Measurements from ENCODE around the gene ICE2. TPM values are rescaled to one million over a fixed set of nuclear protein-coding genes. Genes with fewer than 3 reads are reported as not detected.
"Not testable (repeated sequence)": the region's sequence is repeated elsewhere in the genome, so short reads cannot be mapped to it uniquely, and the experiment has no call there.

Gene ICE2
- total RNA-seq, 1 donor from 2014 or later: 85.1 TPM

DNA sequence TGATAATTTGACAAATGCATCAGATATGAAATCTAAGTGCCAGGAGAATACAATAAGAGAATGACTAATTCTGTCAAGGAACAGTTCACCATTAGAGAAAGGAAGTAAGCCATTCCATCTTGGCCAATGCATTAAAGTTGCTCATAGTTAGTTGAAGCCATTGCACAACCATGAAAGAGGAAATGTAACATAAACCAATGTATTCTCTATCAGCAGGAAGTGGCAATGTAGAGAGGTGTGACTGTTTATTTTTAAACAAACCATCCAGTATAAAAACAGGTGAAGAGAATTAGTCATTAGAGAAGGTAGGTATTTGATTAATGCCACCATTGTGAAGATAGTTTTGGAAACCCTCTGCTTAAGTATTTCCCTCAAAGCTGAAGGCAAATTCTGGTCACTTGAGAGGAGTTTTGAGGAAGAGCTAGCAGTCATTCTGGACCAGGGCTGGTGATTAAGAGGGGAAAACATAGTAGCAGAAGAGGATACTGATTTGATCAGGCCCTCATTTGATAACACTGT is 70.4 kb downstream of the ICE2 start:
- Mint-ChIP-seq H3K4me3 (ENCODE audit: low read depth) (no peak overlapping the region), H3K4me1 (ENCODE audit: low read depth) (peaks cover 8% of the 10 kb centered on the region), H3K36me3 (ENCODE audit: insufficient read depth) (no peaks in the 10 kb centered on the region), H3K27ac (no peak overlapping the region), H3K9me3 (ENCODE audit: low read depth) (no peaks in the 10 kb centered on the region), H3K27me3 (no peaks in the 10 kb centered on the region)
- TF ChIP-seq, protein P1, sequence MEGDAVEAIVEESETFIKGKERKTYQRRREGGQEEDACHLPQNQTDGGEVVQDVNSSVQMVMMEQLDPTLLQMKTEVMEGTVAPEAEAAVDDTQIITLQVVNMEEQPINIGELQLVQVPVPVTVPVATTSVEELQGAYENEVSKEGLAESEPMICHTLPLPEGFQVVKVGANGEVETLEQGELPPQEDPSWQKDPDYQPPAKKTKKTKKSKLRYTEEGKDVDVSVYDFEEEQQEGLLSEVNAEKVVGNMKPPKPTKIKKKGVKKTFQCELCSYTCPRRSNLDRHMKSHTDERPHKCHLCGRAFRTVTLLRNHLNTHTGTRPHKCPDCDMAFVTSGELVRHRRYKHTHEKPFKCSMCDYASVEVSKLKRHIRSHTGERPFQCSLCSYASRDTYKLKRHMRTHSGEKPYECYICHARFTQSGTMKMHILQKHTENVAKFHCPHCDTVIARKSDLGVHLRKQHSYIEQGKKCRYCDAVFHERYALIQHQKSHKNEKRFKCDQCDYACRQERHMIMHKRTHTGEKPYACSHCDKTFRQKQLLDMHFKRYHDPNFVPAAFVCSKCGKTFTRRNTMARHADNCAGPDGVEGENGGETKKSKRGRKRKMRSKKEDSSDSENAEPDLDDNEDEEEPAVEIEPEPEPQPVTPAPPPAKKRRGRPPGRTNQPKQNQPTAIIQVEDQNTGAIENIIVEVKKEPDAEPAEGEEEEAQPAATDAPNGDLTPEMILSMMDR (IDR thresholded peaks at IDR 0.05; ENCODE audit: unreplicated experiment): no peak
- DNase-seq (ENCODE audit: low spot score, unreplicated experiment): no peak

DNA sequence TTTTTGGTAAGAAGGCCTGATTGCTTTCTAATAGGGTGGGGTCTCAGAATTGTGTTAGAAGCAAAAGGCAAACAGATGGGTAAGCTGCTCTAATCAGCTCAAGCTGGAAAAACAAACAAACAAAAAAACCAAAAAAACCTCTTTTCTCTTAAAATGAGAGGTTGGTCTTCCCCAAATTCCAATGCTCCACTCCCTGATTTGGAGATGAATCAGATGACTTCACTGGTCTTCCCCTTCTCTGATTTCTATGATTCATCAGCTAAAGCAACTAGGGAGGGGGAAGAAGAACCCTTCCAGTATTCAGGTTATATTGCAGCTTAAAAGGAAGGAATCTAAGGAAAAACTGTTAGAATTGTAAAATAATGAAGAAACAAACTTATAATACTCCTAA is 71.5 kb downstream of the ICE2 start:
- Mint-ChIP-seq H3K36me3 (ENCODE audit: insufficient read depth) (no peaks in the 10 kb centered on the region), H3K27me3 (no peaks in the 10 kb centered on the region), H3K4me1 (ENCODE audit: low read depth) (peaks cover 15% of the 10 kb centered on the region), H3K27ac (no peak overlapping the region), H3K4me3 (ENCODE audit: low read depth) (no peak overlapping the region), H3K9me3 (ENCODE audit: low read depth) (no peaks in the 10 kb centered on the region)
- TF ChIP-seq, protein P1 (IDR thresholded peaks at IDR 0.05; ENCODE audit: unreplicated experiment): no peak
- no peak for DNase-seq (ENCODE audit: low spot score, unreplicated experiment)

DNA sequence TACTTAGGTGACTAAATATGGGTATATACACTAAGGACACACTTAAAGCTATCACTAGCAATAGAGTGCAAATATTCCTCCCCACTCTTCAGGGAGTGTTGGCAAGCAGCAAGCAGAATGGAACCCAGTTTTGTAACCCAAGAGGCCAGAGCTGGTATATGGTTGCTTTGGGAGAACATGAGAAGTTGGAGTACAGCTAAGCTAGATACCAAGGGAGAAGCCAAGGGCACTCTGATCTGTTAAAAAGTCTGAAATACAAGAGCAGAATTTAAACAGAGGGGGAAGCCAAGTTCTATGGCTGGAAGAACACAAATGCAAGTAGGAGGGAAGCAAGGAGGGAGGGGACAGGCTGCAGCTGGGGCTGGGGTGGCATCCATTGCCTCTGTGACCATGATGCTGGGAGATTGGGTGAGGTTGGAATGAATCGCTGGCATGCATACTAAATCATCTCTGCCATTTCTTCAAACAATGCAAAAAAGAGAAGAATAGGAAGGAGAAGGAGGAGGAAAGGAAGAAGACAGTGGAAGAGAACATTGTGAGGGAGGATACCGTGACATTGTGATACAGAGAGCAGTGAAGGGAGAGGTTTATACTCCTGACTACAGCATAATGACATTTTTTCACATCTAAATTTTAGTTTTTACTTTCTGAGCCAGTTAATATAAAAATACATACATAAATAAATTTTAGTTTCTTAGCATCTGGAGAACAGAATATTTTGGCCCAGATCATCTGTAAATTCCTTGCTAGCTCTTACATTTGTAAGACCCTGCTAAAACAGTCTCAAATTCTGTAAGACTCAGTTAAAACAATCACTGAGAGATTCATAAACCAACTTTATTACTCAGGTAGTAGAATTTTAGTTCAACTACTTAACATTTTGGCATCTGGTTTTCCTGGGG is 72.2 kb downstream of the ICE2 start:
- no peak for DNase-seq (ENCODE audit: low spot score, unreplicated experiment)
- Mint-ChIP-seq H3K4me3 (ENCODE audit: low read depth) (no peak overlapping the region), H3K4me1 (ENCODE audit: low read depth) (peaks cover 15% of the 10 kb centered on the region), H3K36me3 (ENCODE audit: insufficient read depth) (no peaks in the 10 kb centered on the region), H3K27me3 (no peaks in the 10 kb centered on the region), H3K9me3 (ENCODE audit: low read depth) (no peaks in the 10 kb centered on the region), H3K27ac (no peak overlapping the region)
- TF ChIP-seq, protein P1 (IDR thresholded peaks at IDR 0.05; ENCODE audit: unreplicated experiment): no peak

DNA sequence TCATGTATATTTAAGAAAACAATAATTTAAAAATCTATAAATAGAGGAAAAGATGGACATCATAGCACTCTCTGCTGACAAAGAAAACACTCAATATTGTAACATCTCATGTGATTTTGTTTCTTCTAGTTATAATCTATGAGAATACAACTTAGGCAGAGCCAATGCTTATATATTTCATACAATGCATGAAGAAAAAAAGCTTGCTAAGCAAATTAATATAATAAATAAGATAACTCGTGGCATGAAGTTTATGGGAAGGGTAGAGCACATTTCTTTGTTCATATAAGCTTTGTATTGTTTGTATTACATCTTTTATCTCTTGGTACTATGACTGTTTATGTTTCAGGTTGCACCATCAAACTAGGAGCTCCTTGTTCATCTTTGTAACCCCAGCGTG is 73.5 kb downstream of the ICE2 start:
- H3K4me1 Mint-ChIP-seq (ENCODE audit: low read depth): peaks cover 15% of the 10 kb centered on the region
- H3K36me3 Mint-ChIP-seq (ENCODE audit: insufficient read depth): no peaks in the 10 kb centered on the region
- no peak overlapping the region for H3K4me3 Mint-ChIP-seq (ENCODE audit: low read depth)
- no peak overlapping the region for H3K27ac Mint-ChIP-seq
- DNase-seq (ENCODE audit: low spot score, unreplicated experiment): no peak
- TF ChIP-seq, protein P1 (IDR thresholded peaks at IDR 0.05; ENCODE audit: unreplicated experiment): no peak
- no peaks in the 10 kb centered on the region for H3K9me3 Mint-ChIP-seq (ENCODE audit: low read depth)
- H3K27me3 Mint-ChIP-seq: no peaks in the 10 kb centered on the region

DNA sequence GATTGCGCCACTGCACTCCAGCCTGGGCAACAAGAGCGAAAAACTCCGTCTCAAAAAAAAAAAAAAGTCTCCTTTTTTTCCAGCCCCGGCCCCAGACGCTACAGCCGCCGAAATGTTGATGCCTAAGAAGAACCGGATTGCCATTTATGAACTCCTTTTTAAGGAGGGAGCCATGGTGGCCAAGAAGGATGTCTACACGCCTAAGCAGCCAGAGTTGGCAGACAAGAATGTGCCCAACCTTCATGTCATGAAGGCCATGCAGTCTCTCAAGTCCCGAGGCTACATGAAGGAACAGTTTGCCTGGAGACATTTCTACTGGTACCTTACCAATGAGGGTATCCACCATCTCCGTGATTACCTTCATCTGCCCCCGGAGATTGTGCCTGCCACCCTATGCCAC is 74.6 kb downstream of the ICE2 start:
- H3K27me3 Mint-ChIP-seq; H3K4me3 Mint-ChIP-seq (ENCODE audit: low read depth); H3K36me3 Mint-ChIP-seq (ENCODE audit: insufficient read depth); DNase-seq (ENCODE audit: low spot score, unreplicated experiment); H3K27ac Mint-ChIP-seq; H3K9me3 Mint-ChIP-seq (ENCODE audit: low read depth): not testable (repeated sequence)
- H3K4me1 Mint-ChIP-seq (ENCODE audit: low read depth): peaks cover 16% of the 10 kb centered on the region

DNA sequence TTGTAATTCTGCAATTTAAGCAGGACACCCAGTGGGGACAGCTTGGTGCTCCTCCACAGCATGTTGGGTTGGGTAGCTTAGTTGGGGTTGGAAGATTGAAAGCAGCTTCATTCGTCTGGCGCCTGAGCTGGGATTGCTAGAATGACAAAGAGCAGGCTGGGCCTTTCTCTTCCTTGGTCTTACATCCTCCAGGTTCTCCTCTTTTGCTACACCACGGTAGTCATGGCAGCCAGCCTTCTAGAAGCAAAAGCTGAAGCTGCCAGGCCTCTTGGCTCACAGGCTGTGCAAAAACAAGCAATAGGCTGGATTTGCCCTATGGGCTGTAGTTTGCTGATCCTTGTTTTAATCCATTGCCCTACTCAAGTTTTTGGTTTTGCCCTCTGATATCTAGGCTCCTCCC is 78.0 kb downstream of the ICE2 start:
- Mint-ChIP-seq H3K27me3 (peaks cover 8% of the 10 kb centered on the region), H3K4me3 (ENCODE audit: low read depth) (no peak overlapping the region), H3K36me3 (ENCODE audit: insufficient read depth) (peaks cover 2% of the 10 kb centered on the region), H3K27ac (no peak overlapping the region), H3K9me3 (ENCODE audit: low read depth) (no peaks in the 10 kb centered on the region), H3K4me1 (ENCODE audit: low read depth) (peaks cover 31% of the 10 kb centered on the region)
- DNase-seq (ENCODE audit: low spot score, unreplicated experiment): no peak
- TF ChIP-seq, protein P1 (IDR thresholded peaks at IDR 0.05; ENCODE audit: unreplicated experiment): no peak

Data from progenitor cell of endocrine pancreas (in vitro differentiated cells).